AG04450 (cell line): ENCODE results near the gene CD3D. TPM values are rescaled to one million over a fixed set of nuclear protein-coding genes. Genes with fewer than 3 reads are reported as not detected.

Source experiments
- CTCF ChIA-PET: fragments of 300-600, 350-600 bp; formaldehyde crosslinking; extraction: SDS; loops from one replicate; lab custom pipeline; 2022; ENCODE audit warnings: antibody characterized with exemption, inconsistent platforms; lab: Charles Lee
- POLR2A ChIA-PET: fragments of 350-600 bp; formaldehyde crosslinking; extraction: SDS; loops from one replicate; lab custom pipeline; 2021; ENCODE audit warnings: antibody characterized with exemption, inconsistent platforms; lab: Yijun Ruan, JAX
- DNase-seq: peaks from one replicate; pipeline ENCODE4 v3.0.0-alpha.2; 2011; ENCODE audit warnings: low read depth, low spot score
- H3K27ac ChIP-seq: one replicate; pipeline ENCODE4 v1.5.1; 2012; ENCODE audit warnings: low read depth, low read length, control low read depth
- H3K27me3 ChIP-seq: one replicate; pipeline ENCODE4 v1.6.0; 2012; ENCODE audit warnings: low read length; ENCODE audit not compliant: control insufficient read depth, insufficient read depth
- H3K4me3 ChIP-seq: 2 replicates; pipeline ENCODE4 v1.5.1; 2011; ENCODE audit warnings: mild to moderate bottlenecking, low read depth, low read length, control low read depth
- H3K9me3 ChIP-seq: 2 replicates; pipeline ENCODE4 v1.5.1; 2012; ENCODE audit warnings: low read length; ENCODE audit not compliant: control insufficient read depth, insufficient read depth
- CTCF ChIP-seq: IDR thresholded peaks from 2 replicates; pipeline ENCODE4 v1.5.1; 2011; ENCODE audit warnings: low read depth, low read length, control low read depth, inconsistent platforms
- polyA plus RNA-seq: library from polyadenylated mRNA; depleted of rRNA; stranded (reverse); fragments of >200 nt; gene quantifications from 2 replicates; pipeline ENCODE4 v1.2.3, GENCODE V29; 2011

The CD3D gene
- polyA plus RNA-seq, 1 experiment = not detected

- Histone ChIP-seq H3K4me3 (no peak overlapping the region), H3K27me3 (peaks cover 8% of the 10 kb centered on the region), H3K27ac (no peak overlapping the region), H3K9me3 (no peaks in the 10 kb centered on the region)
- CTCF ChIA-PET = no interaction called here
- POLR2A ChIA-PET = no interaction called here
- DNase-seq = no peak
- TF ChIP-seq CTCF = no peak
Observed at GRCh38 chr11:118319337-118319707, 23.2 kb downstream of the CD3D start.

GRCh38 chr11:118318581-118319336, 23.7 kb downstream of the CD3D start:
- ChIA-PET CTCF (no interaction called here), POLR2A (no interaction called here)
- DNase-seq = no peak
- Histone ChIP-seq H3K27me3 (peaks cover 8% of the 10 kb centered on the region), H3K9me3 (no peaks in the 10 kb centered on the region), H3K4me3 (no peak overlapping the region), H3K27ac (no peak overlapping the region)
- no peak for TF ChIP-seq CTCF

GRCh38 chr11:118318124-118318523, 24.4 kb downstream of the CD3D start:
- ChIA-PET POLR2A (no interaction called here), CTCF (interaction anchor here (0.7 kb wide), 1 partner anchor 174 kb away, joined by 5 read pairs; no protein-coding TSS in a partner anchor)
- Histone ChIP-seq H3K27ac (no peak overlapping the region), H3K9me3 (no peaks in the 10 kb centered on the region), H3K27me3 (peaks cover 11% of the 10 kb centered on the region), H3K4me3 (no peak overlapping the region)
- DNase-seq = no peak
- no peak for TF ChIP-seq CTCF

DNA sequence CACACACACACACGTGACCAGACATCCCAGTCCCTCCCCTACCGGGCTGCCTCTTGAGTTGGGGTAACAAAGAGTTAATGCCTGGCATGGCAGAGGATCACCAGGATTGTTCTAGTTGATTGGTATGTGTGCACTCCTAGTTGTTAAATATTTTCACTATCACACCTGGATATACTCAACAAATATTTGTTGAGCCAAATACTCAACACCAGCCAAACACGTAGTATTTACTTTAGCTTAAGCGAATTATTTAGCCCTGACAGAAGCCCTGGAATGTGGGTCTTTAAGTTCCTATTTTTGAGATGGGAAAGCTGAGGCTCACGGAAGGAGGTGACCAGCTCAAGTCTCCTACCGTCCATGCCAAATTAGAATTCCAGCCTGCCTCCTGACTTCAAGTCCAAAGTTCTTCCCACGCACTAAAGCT, 27.5 kb downstream of the CD3D start:
- TF ChIP-seq CTCF = no peak
- H3K27ac ChIP-seq = no peak overlapping the region
- no peaks in the 10 kb centered on the region for H3K9me3 ChIP-seq
- peaks cover 21% of the 10 kb centered on the region for H3K27me3 ChIP-seq
- H3K4me3 ChIP-seq = no peak overlapping the region
- no peak for DNase-seq
- CTCF ChIA-PET = interaction anchor here (1.5 kb wide), 1 partner anchor 19 kb away, joined by 4 read pairs; no protein-coding TSS in a partner anchor
- POLR2A ChIA-PET = no interaction called here

- Histone ChIP-seq H3K27me3 (peaks cover 21% of the 10 kb centered on the region), H3K4me3 (no peak overlapping the region), H3K27ac (no peak overlapping the region), H3K9me3 (no peaks in the 10 kb centered on the region)
- TF ChIP-seq CTCF = no peak
- ChIA-PET CTCF (no interaction called here), POLR2A (no interaction called here)
- DNase-seq = no peak
Observed at GRCh38 chr11:118313242-118313641, 29.3 kb downstream of the CD3D start.
